GM12891 (cell line): ENCODE results near the gene FAM20A.

Experiments used
- PAX5 ChIP-seq: IDR thresholded peaks from 2 replicates; pipeline ENCODE4 v1.6.1; 2011; ENCODE audit warnings: low read length, moderate library complexity, mild to moderate bottlenecking; ENCODE audit not compliant: insufficient read depth, severe bottlenecking
- POLR2A ChIP-seq: IDR thresholded peaks from 2 replicates; pipeline ENCODE4 v1.6.1; 2011; ENCODE audit warnings: low read depth, low read length, control low read depth
- POLR2AphosphoS5 ChIP-seq: IDR thresholded peaks from 2 replicates; pipeline ENCODE4 v1.6.1; 2011; ENCODE audit warnings: low read depth, low read length, control low read depth
- POU2F2 ChIP-seq: IDR thresholded peaks from 2 replicates; pipeline ENCODE4 v1.6.1; 2011; ENCODE audit warnings: low read depth, mild to moderate bottlenecking, control low read depth, low read length, moderate library complexity
- SPI1 ChIP-seq: IDR thresholded peaks from 2 replicates; pipeline ENCODE4 v1.6.1; 2011; ENCODE audit warnings: low read depth, low read length, control low read depth
- TAF1 ChIP-seq: IDR thresholded peaks from 2 replicates; pipeline ENCODE4 v1.6.1; 2011; ENCODE audit warnings: low read depth, low read length, control low read depth

DNA sequence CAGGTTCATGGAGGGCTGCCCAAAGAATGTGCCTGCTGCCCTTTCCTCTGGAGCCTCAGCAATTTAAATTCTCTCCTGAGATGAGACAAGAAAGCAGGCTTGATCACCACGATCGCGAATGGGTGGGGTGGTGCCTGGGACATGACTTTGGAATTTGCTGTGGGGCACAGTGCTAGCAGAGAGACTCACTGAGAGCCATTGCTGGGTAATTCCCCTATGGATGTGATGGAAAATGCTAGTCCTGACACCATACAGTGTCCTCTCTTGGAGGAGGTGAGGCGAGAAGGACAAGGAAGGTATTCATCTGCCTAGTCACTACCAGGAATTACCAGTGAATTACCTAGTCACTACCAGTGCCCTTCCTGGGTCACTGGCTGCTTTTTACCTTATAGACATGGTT, 15.5 kb downstream of the FAM20A start:
- TF ChIP-seq TAF1, result no peak
- no peak for TF ChIP-seq POLR2AphosphoS5
- no peak for TF ChIP-seq POLR2A
- no peak for TF ChIP-seq SPI1
- TF ChIP-seq PAX5, result no peak
- TF ChIP-seq POU2F2, result no peak
